ENCODE results near the gene DOCK8.
"Not testable (repeated sequence)": the region's sequence is repeated elsewhere in the genome, so short reads cannot be mapped to it uniquely, and the experiment has no call there.

DOCK8 gene

GRCh38 chr9:216866-217265 lies 2.2 kb downstream of the DOCK8 start:
- peaks cover 4% of the 10 kb centered on the region for H3K4me1 Mint-ChIP-seq
- no peak for TF ChIP-seq CTCF (IDR thresholded peaks at IDR 0.05; ENCODE audit: unreplicated experiment in 3 of 3)
- H3K36me3 Mint-ChIP-seq (ENCODE audit: low read depth): no peaks in the 10 kb centered on the region
- peak overlapping the region; percentile 32 to 60 (median 39) for H3K4me3 Mint-ChIP-seq
- no peaks in the 10 kb centered on the region for H3K9me3 Mint-ChIP-seq
- H3K27ac Mint-ChIP-seq: peak overlapping the region; percentile 34 to 86 (median 49)
- peaks cover 50% of the 10 kb centered on the region for H3K27me3 Mint-ChIP-seq (ENCODE audit: low read depth)

GRCh38 chr9:217950-218349 lies 3.3 kb downstream of the DOCK8 start:
- peak overlapping the region in 1 of 3 experiments; percentile 86 for H3K27ac Mint-ChIP-seq
- H3K9me3 Mint-ChIP-seq: no peaks in the 10 kb centered on the region
- H3K27me3 Mint-ChIP-seq (ENCODE audit: low read depth): peaks cover 53% of the 10 kb centered on the region
- TF ChIP-seq CTCF (IDR thresholded peaks at IDR 0.05; ENCODE audit: unreplicated experiment in 3 of 3): no peak
- H3K4me3 Mint-ChIP-seq: no peak overlapping the region
- H3K36me3 Mint-ChIP-seq (ENCODE audit: low read depth): no peaks in the 10 kb centered on the region
- H3K4me1 Mint-ChIP-seq: peaks cover 4% of the 10 kb centered on the region

GRCh38 chr9:219036-219435 lies 4.4 kb downstream of the DOCK8 start:
- not testable (repeated sequence) for H3K9me3 Mint-ChIP-seq; H3K27ac Mint-ChIP-seq; H3K4me3 Mint-ChIP-seq; H3K36me3 Mint-ChIP-seq (ENCODE audit: low read depth); H3K4me1 Mint-ChIP-seq
- peaks cover 44% of the 10 kb centered on the region for H3K27me3 Mint-ChIP-seq (ENCODE audit: low read depth)

- Mint-ChIP-seq H3K4me3 (no peak overlapping the region), H3K27ac (no peak overlapping the region)
- TF ChIP-seq CTCF (IDR thresholded peaks at IDR 0.05; ENCODE audit: unreplicated experiment in 3 of 3): no peak
Measured at GRCh38 chr9:219670-220365, 5.2 kb downstream of the DOCK8 start.

GRCh38 chr9:221989-222776 lies 7.5 kb downstream of the DOCK8 start:
- no peaks in the 10 kb centered on the region for H3K36me3 Mint-ChIP-seq (ENCODE audit: low read depth)
- peaks cover 3% of the 10 kb centered on the region for H3K4me1 Mint-ChIP-seq
- H3K4me3 Mint-ChIP-seq: no peak overlapping the region
- H3K27ac Mint-ChIP-seq: no peak overlapping the region
- no peaks in the 10 kb centered on the region for H3K9me3 Mint-ChIP-seq
- H3K27me3 Mint-ChIP-seq (ENCODE audit: low read depth): peaks cover 17% of the 10 kb centered on the region
- no peak for TF ChIP-seq CTCF (IDR thresholded peaks at IDR 0.05; ENCODE audit: unreplicated experiment in 3 of 3)

More at GRCh38 chr9:219670-220365, 5.2 kb downstream of the DOCK8 start:
- no peaks in the 10 kb centered on the region for H3K9me3 Mint-ChIP-seq
- peaks cover 39% of the 10 kb centered on the region for H3K27me3 Mint-ChIP-seq (ENCODE audit: low read depth)
- peaks cover 7% of the 10 kb centered on the region for H3K4me1 Mint-ChIP-seq
- H3K36me3 Mint-ChIP-seq (ENCODE audit: low read depth): no peaks in the 10 kb centered on the region

- Mint-ChIP-seq H3K4me3 (no peak overlapping the region), H3K27me3 (ENCODE audit: low read depth) (peaks cover 11% of the 10 kb centered on the region), H3K4me1 (peaks cover 3% of the 10 kb centered on the region), H3K9me3 (no peaks in the 10 kb centered on the region), H3K36me3 (ENCODE audit: low read depth) (no peaks in the 10 kb centered on the region), H3K27ac (no peak overlapping the region)
- TF ChIP-seq CTCF (IDR thresholded peaks at IDR 0.05; ENCODE audit: unreplicated experiment in 3 of 3): no peak
Measured at GRCh38 chr9:223152-223551, 8.5 kb downstream of the DOCK8 start.
